ENCODE results near the gene VPS45. TPM values are rescaled to one million over a fixed set of nuclear protein-coding genes. Genes with fewer than 3 reads are reported as not detected.

VPS45 gene
- total RNA-seq, 1 experiment from 2014 or later = 28.2 TPM

GRCh38 chr1:150126811-150127210 lies 59.2 kb downstream of the VPS45 start (continued):
- TF ChIP-seq CREB1 (CRISPR knock-in tag; IDR thresholded peaks at IDR 0.05) (no peak), FOXK1 (CRISPR knock-in tag; IDR thresholded peaks at IDR 0.05) (no peak), ZNF532 (CRISPR knock-in tag; IDR thresholded peaks at IDR 0.05; ENCODE audit: borderline replicate concordance) (no peak), ZNF263 (CRISPR knock-in tag; IDR thresholded peaks at IDR 0.05; ENCODE audit: low read depth) (no peak), STAT6 (CRISPR knock-in tag; conservative IDR thresholded peaks at IDR 0.05; ENCODE audit: low read depth) (no peak), GABPB1 (CRISPR knock-in tag; IDR thresholded peaks at IDR 0.05) (no peak), CREM (CRISPR knock-in tag; IDR thresholded peaks at IDR 0.05) (no peak), SP1 (CRISPR knock-in tag; conservative IDR thresholded peaks at IDR 0.05) (no peak)

DNA sequence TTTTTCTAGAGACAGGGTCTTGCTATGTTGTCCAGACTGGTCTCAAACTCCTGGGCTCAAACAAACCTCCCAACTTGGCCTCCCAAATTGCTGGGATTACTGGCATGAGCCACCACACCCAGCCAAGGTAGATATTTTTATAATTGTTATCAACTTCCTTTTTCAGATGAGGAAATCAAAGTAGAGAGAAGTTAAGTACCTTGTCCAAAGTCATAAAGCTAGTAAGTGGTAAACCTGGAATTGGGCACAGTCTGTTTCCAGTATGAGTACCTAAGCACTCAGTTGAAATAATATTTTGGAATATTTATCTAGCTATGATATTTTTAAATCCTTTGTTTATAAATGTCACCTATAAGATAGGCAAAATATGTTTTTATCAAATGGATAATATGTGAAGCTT lies 59.9 kb downstream of the VPS45 start:
- ATAC-seq = no peak
- TF ChIP-seq, protein P1, sequence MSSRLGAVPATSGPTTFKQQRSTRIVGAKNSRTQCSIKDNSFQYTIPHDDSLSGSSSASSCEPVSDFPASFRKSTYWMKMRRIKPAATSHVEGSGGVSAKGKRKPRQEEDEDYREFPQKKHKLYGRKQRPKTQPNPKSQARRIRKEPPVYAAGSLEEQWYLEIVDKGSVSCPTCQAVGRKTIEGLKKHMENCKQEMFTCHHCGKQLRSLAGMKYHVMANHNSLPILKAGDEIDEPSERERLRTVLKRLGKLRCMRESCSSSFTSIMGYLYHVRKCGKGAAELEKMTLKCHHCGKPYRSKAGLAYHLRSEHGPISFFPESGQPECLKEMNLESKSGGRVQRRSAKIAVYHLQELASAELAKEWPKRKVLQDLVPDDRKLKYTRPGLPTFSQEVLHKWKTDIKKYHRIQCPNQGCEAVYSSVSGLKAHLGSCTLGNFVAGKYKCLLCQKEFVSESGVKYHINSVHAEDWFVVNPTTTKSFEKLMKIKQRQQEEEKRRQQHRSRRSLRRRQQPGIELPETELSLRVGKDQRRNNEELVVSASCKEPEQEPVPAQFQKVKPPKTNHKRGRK (CRISPR knock-in tag; IDR thresholded peaks at IDR 0.05; ENCODE audit: borderline replicate concordance) = no peak
- TF ChIP-seq FOXP1 (CRISPR knock-in tag; IDR thresholded peaks at IDR 0.05; ENCODE audit: borderline replicate concordance) = no peak
- TF ChIP-seq, protein P2, sequence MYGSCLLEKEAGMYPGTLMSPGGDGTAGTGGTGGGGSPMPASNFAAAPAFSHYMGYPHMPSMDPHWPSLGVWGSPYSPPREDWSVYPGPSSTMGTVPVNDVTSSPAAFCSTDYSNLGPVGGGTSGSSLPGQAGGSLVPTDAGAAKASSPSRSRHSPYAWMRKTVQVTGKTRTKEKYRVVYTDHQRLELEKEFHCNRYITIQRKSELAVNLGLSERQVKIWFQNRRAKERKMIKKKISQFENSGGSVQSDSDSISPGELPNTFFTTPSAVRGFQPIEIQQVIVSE (CRISPR knock-in tag; IDR thresholded peaks at IDR 0.05; ENCODE audit: borderline replicate concordance) = no peak
- TF ChIP-seq, protein P3, sequence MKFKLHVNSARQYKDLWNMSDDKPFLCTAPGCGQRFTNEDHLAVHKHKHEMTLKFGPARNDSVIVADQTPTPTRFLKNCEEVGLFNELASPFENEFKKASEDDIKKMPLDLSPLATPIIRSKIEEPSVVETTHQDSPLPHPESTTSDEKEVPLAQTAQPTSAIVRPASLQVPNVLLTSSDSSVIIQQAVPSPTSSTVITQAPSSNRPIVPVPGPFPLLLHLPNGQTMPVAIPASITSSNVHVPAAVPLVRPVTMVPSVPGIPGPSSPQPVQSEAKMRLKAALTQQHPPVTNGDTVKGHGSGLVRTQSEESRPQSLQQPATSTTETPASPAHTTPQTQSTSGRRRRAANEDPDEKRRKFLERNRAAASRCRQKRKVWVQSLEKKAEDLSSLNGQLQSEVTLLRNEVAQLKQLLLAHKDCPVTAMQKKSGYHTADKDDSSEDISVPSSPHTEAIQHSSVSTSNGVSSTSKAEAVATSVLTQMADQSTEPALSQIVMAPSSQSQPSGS (CRISPR knock-in tag; IDR thresholded peaks at IDR 0.05; ENCODE audit: borderline replicate concordance, low read depth) = no peak
- no peak for DNase-seq (ENCODE audit: low spot score)
- Mint-ChIP-seq H3K36me3 (no peaks in the 10 kb centered on the region), H3K4me1 (no peaks in the 10 kb centered on the region), H3K4me3 (no peak overlapping the region), H3K27me3 (ENCODE audit: low read depth) (no peaks in the 10 kb centered on the region), H3K27ac (no peak overlapping the region), H3K9me3 (peaks cover 3% of the 10 kb centered on the region; the same call in 1 of the 2 replicates)
- POLR2A ChIA-PET = no interaction called here
- CTCF ChIA-PET = no interaction called here

DNA sequence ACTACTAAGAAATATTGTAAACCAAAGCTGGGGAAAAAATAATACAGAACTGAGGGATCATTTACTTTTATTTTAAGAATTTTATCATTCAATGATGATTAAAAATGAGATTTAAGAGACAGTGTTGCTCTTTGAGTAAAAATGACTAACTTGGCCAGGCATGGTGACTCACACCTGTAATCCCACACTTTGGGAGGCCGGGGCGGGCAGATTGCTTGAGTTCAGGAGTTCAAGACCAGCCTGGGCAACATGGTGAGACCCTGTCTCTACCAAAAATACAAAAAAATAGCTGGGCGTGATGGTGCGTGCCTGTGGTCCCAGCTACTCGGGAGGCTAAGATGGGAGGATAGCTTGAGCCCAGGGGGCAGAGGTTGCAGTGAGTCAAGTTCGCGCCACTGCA lies 60.3 kb downstream of the VPS45 start:
- DNase-seq (ENCODE audit: low spot score) (no peak), ATAC-seq (no peak)
- Mint-ChIP-seq H3K4me3 (no peak overlapping the region), H3K4me1 (no peaks in the 10 kb centered on the region), H3K27ac (no peak overlapping the region), H3K9me3 (peaks cover 2% of the 10 kb centered on the region; the same call in 1 of the 2 replicates), H3K36me3 (no peaks in the 10 kb centered on the region), H3K27me3 (ENCODE audit: low read depth) (no peaks in the 10 kb centered on the region)
- ChIA-PET CTCF (interaction anchor here (1.0 kb wide), 1 partner anchor 77 kb away, joined by 5 read pairs; no protein-coding TSS in a partner anchor), POLR2A (no interaction called here)
- TF ChIP-seq TCF7 (CRISPR knock-in tag; IDR thresholded peaks at IDR 0.05; ENCODE audit: low read depth) = no peak
- TF ChIP-seq SMAD4 (CRISPR knock-in tag; IDR thresholded peaks at IDR 0.05) = no peak
- TF ChIP-seq, protein P4, sequence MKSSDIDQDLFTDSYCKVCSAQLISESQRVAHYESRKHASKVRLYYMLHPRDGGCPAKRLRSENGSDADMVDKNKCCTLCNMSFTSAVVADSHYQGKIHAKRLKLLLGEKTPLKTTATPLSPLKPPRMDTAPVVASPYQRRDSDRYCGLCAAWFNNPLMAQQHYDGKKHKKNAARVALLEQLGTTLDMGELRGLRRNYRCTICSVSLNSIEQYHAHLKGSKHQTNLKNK (CRISPR knock-in tag; IDR thresholded peaks at IDR 0.05) = no peak
- TF ChIP-seq RELA (CRISPR knock-in tag; IDR thresholded peaks at IDR 0.05; ENCODE audit: borderline replicate concordance) = no peak
- TF ChIP-seq FOXK1 (CRISPR knock-in tag; IDR thresholded peaks at IDR 0.05) = no peak
- TF ChIP-seq CBFB (CRISPR knock-in tag; IDR thresholded peaks at IDR 0.05; ENCODE audit: low read depth) = no peak
- TF ChIP-seq, protein P5, sequence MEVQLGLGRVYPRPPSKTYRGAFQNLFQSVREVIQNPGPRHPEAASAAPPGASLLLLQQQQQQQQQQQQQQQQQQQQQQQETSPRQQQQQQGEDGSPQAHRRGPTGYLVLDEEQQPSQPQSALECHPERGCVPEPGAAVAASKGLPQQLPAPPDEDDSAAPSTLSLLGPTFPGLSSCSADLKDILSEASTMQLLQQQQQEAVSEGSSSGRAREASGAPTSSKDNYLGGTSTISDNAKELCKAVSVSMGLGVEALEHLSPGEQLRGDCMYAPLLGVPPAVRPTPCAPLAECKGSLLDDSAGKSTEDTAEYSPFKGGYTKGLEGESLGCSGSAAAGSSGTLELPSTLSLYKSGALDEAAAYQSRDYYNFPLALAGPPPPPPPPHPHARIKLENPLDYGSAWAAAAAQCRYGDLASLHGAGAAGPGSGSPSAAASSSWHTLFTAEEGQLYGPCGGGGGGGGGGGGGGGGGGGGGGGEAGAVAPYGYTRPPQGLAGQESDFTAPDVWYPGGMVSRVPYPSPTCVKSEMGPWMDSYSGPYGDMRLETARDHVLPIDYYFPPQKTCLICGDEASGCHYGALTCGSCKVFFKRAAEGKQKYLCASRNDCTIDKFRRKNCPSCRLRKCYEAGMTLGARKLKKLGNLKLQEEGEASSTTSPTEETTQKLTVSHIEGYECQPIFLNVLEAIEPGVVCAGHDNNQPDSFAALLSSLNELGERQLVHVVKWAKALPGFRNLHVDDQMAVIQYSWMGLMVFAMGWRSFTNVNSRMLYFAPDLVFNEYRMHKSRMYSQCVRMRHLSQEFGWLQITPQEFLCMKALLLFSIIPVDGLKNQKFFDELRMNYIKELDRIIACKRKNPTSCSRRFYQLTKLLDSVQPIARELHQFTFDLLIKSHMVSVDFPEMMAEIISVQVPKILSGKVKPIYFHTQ (CRISPR knock-in tag; IDR thresholded peaks at IDR 0.05) = no peak

All from WTC11 (cell line).